IPS DF 19.7 (cell line): ENCODE data around the gene EHF.
"Not testable (repeated sequence)": the region's sequence is repeated elsewhere in the genome, so short reads cannot be mapped to it uniquely, and the experiment has no call there.

Experiments
- DNase-seq: peaks from one replicate; pipeline ENCODE4 v3.0.0-alpha.2; 2013; ENCODE audit warnings: low read depth, low spot score

EHF gene

GRCh38 chr11:34620820-34621792, at the start of gene EHF:
Gene EHF, plus strand, starts transcription at chr11:34621093. Its CDS starts 21,538 bp downstream, at chr11:34642631.
- DNase-seq, result no peak

- DNase-seq, result no peak
Measured at GRCh38 chr11:34573537-34573936, 47.4 kb upstream of the EHF start.

- DNase-seq, result no peak
Measured at GRCh38 chr11:34575261-34575660, 45.6 kb upstream of the EHF start.

- DNase-seq, result no peak
Measured at GRCh38 chr11:34575671-34576070, 45.2 kb upstream of the EHF start.

GRCh38 chr11:34576331-34576730, 44.6 kb upstream of the EHF start:
- DNase-seq, result no peak

GRCh38 chr11:34583818-34584217, 37.1 kb upstream of the EHF start:
- no peak for DNase-seq

- no peak for DNase-seq
Measured at GRCh38 chr11:34585304-34585734, 35.6 kb upstream of the EHF start.

GRCh38 chr11:34585735-34586487, 35.0 kb upstream of the EHF start:
- DNase-seq, result no peak

- no peak for DNase-seq
Measured at GRCh38 chr11:34586488-34587281, 34.2 kb upstream of the EHF start.

GRCh38 chr11:34587282-34587677, 33.6 kb upstream of the EHF start:
- DNase-seq, result no peak

- DNase-seq, result no peak
Measured at GRCh38 chr11:34588023-34588422, 32.9 kb upstream of the EHF start.

- no peak for DNase-seq
Measured at GRCh38 chr11:34588701-34589100, 32.2 kb upstream of the EHF start.

GRCh38 chr11:34589177-34589576, 31.7 kb upstream of the EHF start:
- not testable (repeated sequence) for DNase-seq

GRCh38 chr11:34593085-34593484, 27.8 kb upstream of the EHF start:
- no peak for DNase-seq

- no peak for DNase-seq
Measured at GRCh38 chr11:34594603-34595002, 26.3 kb upstream of the EHF start.

GRCh38 chr11:34595391-34595790, 25.5 kb upstream of the EHF start:
- DNase-seq, result no peak

- no peak for DNase-seq
Measured at GRCh38 chr11:34595960-34596644, 24.8 kb upstream of the EHF start.

- no peak for DNase-seq
Measured at GRCh38 chr11:34599406-34599945, 21.4 kb upstream of the EHF start.

- DNase-seq, result no peak
Measured at GRCh38 chr11:34600339-34601084, 20.4 kb upstream of the EHF start.

GRCh38 chr11:34601085-34601444, 19.8 kb upstream of the EHF start:
- DNase-seq, result no peak
